BE2C (cell line): ENCODE results near the gene MYH7.

Experiments
- DNase-seq: peaks from one replicate; pipeline ENCODE4 v3.0.0-alpha.2; 2020
- H3K27me3 ChIP-seq: fragments of 250-450 bp; sonication (Bioruptor Pico); 2 replicates; pipeline ENCODE4 v1.5.1; 2020; ENCODE audit warnings: mild to moderate bottlenecking
- H3K36me3 ChIP-seq: fragments of 250-450 bp; sonication (Bioruptor Pico); 2 replicates; pipeline ENCODE4 v1.5.1; 2020; ENCODE audit warnings: mild to moderate bottlenecking
- H3K4me1 ChIP-seq: fragments of 250-450 bp; sonication (Bioruptor Pico); 2 replicates; pipeline ENCODE4 v1.5.1; 2020
- H3K4me3 ChIP-seq: 2 replicates; pipeline ENCODE4 v1.5.1; 2011; ENCODE audit warnings: low read depth, low read length
- H3K9me3 ChIP-seq: fragments of 250-450 bp; sonication (Bioruptor Pico); 2 replicates; pipeline ENCODE4 v1.5.1; 2020
- CTCF ChIP-seq: IDR thresholded peaks from 2 replicates; pipeline ENCODE4 v1.5.1; 2012; ENCODE audit warnings: mild to moderate bottlenecking, low read depth, low read length

The MYH7 gene

GRCh38 chr14:23411563-23412525 is 23.6 kb downstream of the MYH7 start:
- H3K4me1 ChIP-seq = no peaks in the 10 kb centered on the region
- no peaks in the 10 kb centered on the region for H3K36me3 ChIP-seq
- no peak for TF ChIP-seq CTCF
- no peaks in the 10 kb centered on the region for H3K9me3 ChIP-seq
- no peak for DNase-seq
- peaks cover 22% of the 10 kb centered on the region for H3K27me3 ChIP-seq
- no peak overlapping the region for H3K4me3 ChIP-seq

- H3K4me1 ChIP-seq = no peaks in the 10 kb centered on the region
- H3K4me3 ChIP-seq = no peak overlapping the region
- no peak for DNase-seq
- H3K36me3 ChIP-seq = no peaks in the 10 kb centered on the region
- peaks cover 22% of the 10 kb centered on the region for H3K27me3 ChIP-seq
- no peak for TF ChIP-seq CTCF
- no peaks in the 10 kb centered on the region for H3K9me3 ChIP-seq
Observed at GRCh38 chr14:23409966-23410635, 25.4 kb downstream of the MYH7 start.

GRCh38 chr14:23409475-23409874 is 26.0 kb downstream of the MYH7 start:
- Histone ChIP-seq H3K4me1 (no peaks in the 10 kb centered on the region), H3K27me3 (peaks cover 23% of the 10 kb centered on the region), H3K4me3 (no peak overlapping the region), H3K36me3 (no peaks in the 10 kb centered on the region), H3K9me3 (no peaks in the 10 kb centered on the region)
- no peak for TF ChIP-seq CTCF
- no peak for DNase-seq

GRCh38 chr14:23408307-23408630 is 27.2 kb downstream of the MYH7 start:
- Histone ChIP-seq H3K4me1 (no peaks in the 10 kb centered on the region), H3K9me3 (no peaks in the 10 kb centered on the region), H3K36me3 (no peaks in the 10 kb centered on the region), H3K4me3 (no peak overlapping the region), H3K27me3 (peaks cover 30% of the 10 kb centered on the region)
- no peak for DNase-seq
- no peak for TF ChIP-seq CTCF

GRCh38 chr14:23407516-23408306 is 27.7 kb downstream of the MYH7 start, which contains the start of gene MYH6:
Gene MYH6, minus strand, starts transcription at chr14:23408273. Its CDS starts 1,050 bp downstream, at chr14:23407223.
- Histone ChIP-seq H3K4me1 (no peaks in the 10 kb centered on the region), H3K9me3 (no peaks in the 10 kb centered on the region), H3K36me3 (no peaks in the 10 kb centered on the region), H3K27me3 (peaks cover 35% of the 10 kb centered on the region), H3K4me3 (no peak within 1 kb of the TSS)
- DNase-seq = no peak
- no peak for TF ChIP-seq CTCF
